Neuronal stem cell (in vitro differentiated cells): ENCODE data around the gene KIF16B.

Experiments
- DNase-seq: peaks from one replicate; pipeline ENCODE4 v3.0.0-alpha.2; 2013; ENCODE audit warnings: low spot score
- H2AFZ ChIP-seq: one replicate; pipeline ENCODE4 v1.6.1; 2013; ENCODE audit warnings: mild to moderate bottlenecking, low read length, inconsistent platforms
- H2AK5ac ChIP-seq: 2 replicates; pipeline ENCODE4 v1.6.1; 2013; ENCODE audit warnings: low read depth, mild to moderate bottlenecking, inconsistent platforms, low read length, moderate library complexity, mixed read lengths
- H2BK120ac ChIP-seq: 2 replicates; pipeline ENCODE4 v1.6.1; 2013; ENCODE audit warnings: low read depth, mild to moderate bottlenecking, inconsistent platforms, low read length, moderate library complexity, mixed read lengths
- H2BK12ac ChIP-seq: one replicate; pipeline ENCODE4 v1.6.1; 2013; ENCODE audit warnings: low read length, inconsistent platforms
- H2BK15ac ChIP-seq: 2 replicates; pipeline ENCODE4 v1.6.1; 2013; ENCODE audit warnings: mild to moderate bottlenecking, low read length, inconsistent platforms, mixed read lengths
- H2BK5ac ChIP-seq: one replicate; pipeline ENCODE4 v1.6.1; 2013; ENCODE audit warnings: inconsistent platforms, mild to moderate bottlenecking, low read length, moderate library complexity
- H3K14ac ChIP-seq: one replicate; pipeline ENCODE4 v1.6.1; 2013; ENCODE audit warnings: low read length, inconsistent platforms
- H3K18ac ChIP-seq: 2 replicates; pipeline ENCODE4 v1.6.1; 2013; ENCODE audit warnings: low read length, inconsistent platforms
- H3K23ac ChIP-seq: 2 replicates; pipeline ENCODE4 v1.6.1; 2013; ENCODE audit warnings: low read depth, mild to moderate bottlenecking, mixed read lengths, low read length, inconsistent platforms; ENCODE audit not compliant: poor library complexity
- H3K27ac ChIP-seq: replicated peaks from 3 replicates; pipeline ENCODE4 v1.5.1; 2013; ENCODE audit warnings: low read length, inconsistent platforms
- H3K27me3 ChIP-seq, 3 experiments: 2 replicates each; pipeline ENCODE4 v1.6.1; 2013; ENCODE audit warnings: low read length in 3 of 3, mild to moderate bottlenecking in 2 of 3, inconsistent platforms in 1 of 3, low read depth in 1 of 3, mixed read lengths in 1 of 3, moderate library complexity in 1 of 3; ENCODE audit not compliant: control insufficient read depth in 3 of 3, insufficient read depth in 3 of 3
- H3K36me3 ChIP-seq, 2 donors: replicated peaks in 1 of 2; 2 replicates each; pipeline ENCODE4 v1.6.1; 2013; ENCODE audit warnings: low read length in 2 of 2; ENCODE audit not compliant: control insufficient read depth in 2 of 2, insufficient read depth in 2 of 2
- H3K4ac ChIP-seq: 2 replicates; pipeline ENCODE4 v1.6.1; 2013; ENCODE audit warnings: inconsistent platforms, mild to moderate bottlenecking, low read length, moderate library complexity
- H3K4me1 ChIP-seq, 2 donors: 1 replicate in 1 of 2; 2 replicates in 1 of 2; pipeline ENCODE4 v1.6.1; 2013; ENCODE audit warnings: low read length in 2 of 2, low read depth in 1 of 2; ENCODE audit not compliant: control insufficient read depth in 2 of 2, insufficient read depth in 1 of 2
- H3K4me2 ChIP-seq: one replicate; pipeline ENCODE4 v1.6.1; 2013; ENCODE audit warnings: mild to moderate bottlenecking, low read length, inconsistent platforms; ENCODE audit not compliant: insufficient read depth, poor library complexity, severe bottlenecking
- H3K4me3 ChIP-seq, 2 donors: 2 replicates each; pipeline ENCODE4 v1.5.1; 2013; ENCODE audit warnings: low read length in 2 of 2, mild to moderate bottlenecking in 2 of 2, inconsistent platforms in 1 of 2, moderate library complexity in 1 of 2
- H3K79me1 ChIP-seq: one replicate; pipeline ENCODE4 v1.6.1; 2013; ENCODE audit warnings: low read depth, mild to moderate bottlenecking, inconsistent platforms, low read length, moderate library complexity
- H3K9ac ChIP-seq: one replicate; pipeline ENCODE4 v1.6.1; 2013; ENCODE audit warnings: mild to moderate bottlenecking, low read depth, low read length, inconsistent platforms; ENCODE audit not compliant: poor library complexity
- H3K9me3 ChIP-seq, 2 donors: replicated peaks in 1 of 2; 2 replicates each; pipeline versions ENCODE3 to v1.6.1; 2013; ENCODE audit warnings: low read length in 2 of 2, mild to moderate bottlenecking in 2 of 2, inconsistent platforms in 1 of 2, low read depth in 1 of 2, mixed read lengths in 1 of 2, moderate library complexity in 1 of 2; ENCODE audit not compliant: control insufficient read depth in 2 of 2, insufficient read depth in 1 of 2
- H4K8ac ChIP-seq: one replicate; pipeline ENCODE4 v1.6.1; 2013; ENCODE audit warnings: low read depth, mild to moderate bottlenecking, inconsistent platforms, low read length, moderate library complexity
- H4K91ac ChIP-seq: one replicate; pipeline ENCODE4 v1.6.1; 2013; ENCODE audit warnings: low read length, low read depth, mild to moderate bottlenecking, inconsistent platforms; ENCODE audit not compliant: poor library complexity
- WGBS, 2 donors: extraction: QIAGEN DNeasy Blood & Tissue Kit; methylation state at CpG; one replicate each; pipeline ENCODE4 v1.1.7; 2013; ENCODE audit warnings: missing lambda C conversion rate in 2 of 2, mixed read lengths in 1 of 2; ENCODE audit not compliant: insufficient read length in 2 of 2, insufficient replicate concordance in 1 of 2; ENCODE audit errors: extremely low coverage in 2 of 2; 5-methylcytosine and 5-hydroxymethylcytosine counted together

The KIF16B gene

DNA sequence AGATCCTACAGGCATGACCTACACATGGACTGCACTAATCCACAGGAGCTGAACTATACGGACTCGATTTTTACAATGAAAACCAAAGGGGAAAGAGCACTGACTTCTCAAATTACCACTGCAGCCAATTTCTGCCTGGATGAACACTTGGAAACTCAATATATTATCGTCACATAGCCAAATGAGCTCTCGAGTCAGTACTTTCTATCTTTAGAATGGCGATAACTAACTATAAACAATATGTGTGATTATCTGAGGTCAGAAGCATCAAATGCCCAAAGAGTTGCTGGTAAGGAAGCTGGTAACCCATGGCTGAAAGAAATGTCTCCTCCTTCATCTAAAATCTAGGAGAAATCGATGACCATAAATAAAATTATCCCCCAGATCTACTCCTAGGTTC is 86.7 kb downstream of the KIF16B start:
- H4K91ac ChIP-seq = no peak overlapping the region
- H2AFZ ChIP-seq = no peak overlapping the region
- H3K14ac ChIP-seq = no peak overlapping the region
- no peak overlapping the region for H3K4ac ChIP-seq
- no peak overlapping the region for H3K4me3 ChIP-seq
- H3K9ac ChIP-seq = no peak overlapping the region
- no peak overlapping the region for H3K18ac ChIP-seq
- H3K9me3 ChIP-seq = no peaks in the 10 kb centered on the region
- WGBS, 2 donors = no CpG with 5 or more reads among the region's 6 CpGs
- H3K27ac ChIP-seq = no peak overlapping the region
- H4K8ac ChIP-seq = no peak overlapping the region
- H3K27me3 ChIP-seq = no peaks in the 10 kb centered on the region
- H3K79me1 ChIP-seq = no peaks in the 10 kb centered on the region
- H3K23ac ChIP-seq = no peak overlapping the region
- no peak overlapping the region for H2BK120ac ChIP-seq
- no peak overlapping the region for H2BK15ac ChIP-seq
- peaks cover 0 to 2% of the 10 kb centered on the region in 2 donors for H3K36me3 ChIP-seq
- no peak overlapping the region for H2BK5ac ChIP-seq
- no peak overlapping the region for H2AK5ac ChIP-seq
- peaks cover 0 to 2% of the 10 kb centered on the region in 2 donors for H3K4me1 ChIP-seq
- no peak overlapping the region for H2BK12ac ChIP-seq
- DNase-seq = no peak
- H3K4me2 ChIP-seq = no peak overlapping the region

DNA sequence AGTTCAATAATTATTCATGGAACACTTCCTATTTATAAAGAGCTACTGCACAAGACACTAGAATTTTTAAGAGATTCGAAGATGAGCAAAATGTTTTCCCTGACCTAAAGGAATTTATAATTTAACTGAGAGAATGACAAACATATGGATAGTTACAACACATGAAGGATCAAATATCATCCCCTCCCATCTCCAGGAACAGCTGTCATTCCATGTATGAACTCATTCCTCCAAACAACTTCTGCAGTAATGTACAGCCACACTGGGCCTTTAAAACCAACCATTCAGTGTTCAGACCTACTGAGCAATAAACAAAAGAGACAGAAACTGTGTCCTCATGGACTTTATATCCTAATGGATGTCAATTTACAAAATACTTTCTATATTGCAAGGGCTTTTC is 87.8 kb downstream of the KIF16B start:
- no peak overlapping the region for H2BK12ac ChIP-seq
- H2BK120ac ChIP-seq = no peak overlapping the region
- no peaks in the 10 kb centered on the region for H3K27me3 ChIP-seq
- no peak overlapping the region for H4K91ac ChIP-seq
- no peak overlapping the region for H4K8ac ChIP-seq
- no peak overlapping the region for H2AK5ac ChIP-seq
- peaks cover 0 to 2% of the 10 kb centered on the region in 2 donors for H3K36me3 ChIP-seq
- DNase-seq = no peak
- H3K4me1 ChIP-seq = no peaks in the 10 kb centered on the region
- no peak overlapping the region for H3K23ac ChIP-seq
- no peaks in the 10 kb centered on the region for H3K79me1 ChIP-seq
- H3K9ac ChIP-seq = no peak overlapping the region
- WGBS, 2 donors = no CpG with 5 or more reads among the region's 1 CpG
- H2BK5ac ChIP-seq = no peak overlapping the region
- no peak overlapping the region for H3K4me3 ChIP-seq
- H2BK15ac ChIP-seq = no peak overlapping the region
- H3K14ac ChIP-seq = no peak overlapping the region
- H3K18ac ChIP-seq = no peak overlapping the region
- no peak overlapping the region for H2AFZ ChIP-seq
- H3K27ac ChIP-seq = no peak overlapping the region
- no peak overlapping the region for H3K4ac ChIP-seq
- H3K9me3 ChIP-seq = no peaks in the 10 kb centered on the region
- no peak overlapping the region for H3K4me2 ChIP-seq

GRCh38 chr20:16483024-16483423 is 90.2 kb downstream of the KIF16B start:
- H2BK5ac ChIP-seq = no peak overlapping the region
- no peak overlapping the region for H3K14ac ChIP-seq
- WGBS, 2 donors = no CpG with 5 or more reads among the region's 2 CpGs
- no peaks in the 10 kb centered on the region for H3K27me3 ChIP-seq
- no peak overlapping the region for H3K9ac ChIP-seq
- H2BK120ac ChIP-seq = no peak overlapping the region
- no peak overlapping the region for H2BK12ac ChIP-seq
- no peak for DNase-seq
- H2AK5ac ChIP-seq = no peak overlapping the region
- no peak overlapping the region for H3K18ac ChIP-seq
- H3K4me2 ChIP-seq = no peak overlapping the region
- no peak overlapping the region for H2BK15ac ChIP-seq
- H3K23ac ChIP-seq = no peak overlapping the region
- H3K36me3 ChIP-seq = peaks cover 0 to 2% of the 10 kb centered on the region in 2 donors
- H2AFZ ChIP-seq = no peak overlapping the region
- H3K4ac ChIP-seq = no peak overlapping the region
- H3K4me3 ChIP-seq = no peak overlapping the region
- H3K9me3 ChIP-seq = no peaks in the 10 kb centered on the region
- H4K91ac ChIP-seq = no peak overlapping the region
- no peaks in the 10 kb centered on the region for H3K4me1 ChIP-seq
- H3K79me1 ChIP-seq = no peaks in the 10 kb centered on the region
- H4K8ac ChIP-seq = no peak overlapping the region
- no peak overlapping the region for H3K27ac ChIP-seq

DNA sequence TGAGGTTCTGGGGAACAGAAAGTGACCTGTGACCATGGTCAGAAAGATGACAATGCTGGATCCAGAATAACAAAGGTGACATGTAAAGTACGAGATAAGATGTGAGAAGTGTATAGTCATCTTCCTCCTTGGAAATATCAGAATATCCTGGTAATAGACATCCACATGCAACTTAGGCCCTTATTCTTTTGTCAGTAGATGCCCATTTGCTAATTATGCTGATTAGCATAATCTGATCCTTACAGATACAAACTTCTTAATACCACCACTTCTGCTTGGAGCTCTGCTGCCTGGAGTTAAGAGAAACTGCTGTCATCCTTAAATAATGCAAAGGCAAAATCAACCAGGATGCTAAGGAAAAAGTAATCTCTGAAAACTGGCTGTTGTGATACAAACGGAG is 91.3 kb downstream of the KIF16B start:
- Histone ChIP-seq H3K4me2 (no peak overlapping the region), H2AK5ac (no peak overlapping the region), H2BK120ac (no peak overlapping the region), H4K91ac (no peak overlapping the region), H3K27ac (no peak overlapping the region), H3K23ac (no peak overlapping the region), H3K4me3 (no peak overlapping the region), H2BK12ac (no peak overlapping the region), H3K9ac (no peak overlapping the region), H2BK5ac (no peak overlapping the region), H3K36me3 (peaks cover 0 to 2% of the 10 kb centered on the region in 2 donors), H3K4ac (no peak overlapping the region), H3K27me3 (no peaks in the 10 kb centered on the region), H4K8ac (no peak overlapping the region), H3K14ac (no peak overlapping the region), H3K4me1 (peaks cover 0 to 2% of the 10 kb centered on the region in 2 donors), H3K9me3 (no peaks in the 10 kb centered on the region), H2AFZ (no peak overlapping the region), H2BK15ac (no peak overlapping the region), H3K18ac (no peak overlapping the region), H3K79me1 (no peaks in the 10 kb centered on the region)
- no CpG with 5 or more reads among the region's 2 CpGs for WGBS, 2 donors
- DNase-seq = no peak
